HepG2 (cell line): ENCODE results near the gene FAM78B. TPM values are rescaled to one million over a fixed set of nuclear protein-coding genes. Genes with fewer than 3 reads are reported as not detected.

Experiments used
- ATAC-seq: fragments of 200-7000 bp; cut with Tn5 transposase; 3 replicates; pipeline ENCODE4 v1.9.1; 2020; ENCODE audit warnings: mild to moderate bottlenecking, moderate library complexity
- BruUV-seq: library from RNA; stranded (reverse); fragments of 400-500 nt; replicated peaks from 2 replicates; lab custom pipeline; 2021; lab: Mats Ljungman, UMichigan
- CTCF ChIA-PET: fragments of 300-600 bp; formaldehyde crosslinking; extraction: SDS; loops from one replicate; lab custom pipeline; 2021; ENCODE audit warnings: low total read pairs, inconsistent platforms, low intra/inter-chr PET ratio; lab: Yijun Ruan, JAX
- POLR2A ChIA-PET: fragments of 350-600 bp; sonication (Branson Sonifier 250); formaldehyde crosslinking; loops from one replicate; lab custom pipeline; 2020; ENCODE audit warnings: antibody characterized with exemption, inconsistent platforms; lab: Yijun Ruan, JAX
- DNase-seq: peaks from one replicate; pipeline ENCODE4 v3.0.0-alpha.2; 2015; ENCODE audit warnings: low spot score
- FAIRE-seq: peaks from 3 replicates; lab custom pipeline; 2011; peaks lifted over from hg19 to GRCh38; lab: Jason Lieb, UNC
- H2AFZ ChIP-seq: one replicate; pipeline ENCODE4 v1.6.1; 2011; ENCODE audit warnings: low read length, inconsistent platforms
- H3K27ac ChIP-seq: fragments of 300-600 bp; 3 replicates; pipeline ENCODE4 v1.8.0; 2011; ENCODE audit warnings: mixed run types, mild to moderate bottlenecking, mixed read lengths, low read length, inconsistent platforms; ENCODE audit not compliant: insufficient read depth; ENCODE audit errors: extremely low read length
- H3K27me3 ChIP-seq, 2 experiments: fragments of 200-600 bp in 1 of 2; 2 replicates in 1 of 2; 3 replicates in 1 of 2; pipeline versions ENCODE4 v1.6.0 to v1.8.0; 2011; ENCODE audit warnings: low read length in 2 of 2, mild to moderate bottlenecking in 2 of 2, moderate library complexity in 2 of 2, inconsistent platforms in 1 of 2; ENCODE audit not compliant: insufficient read depth in 2 of 2, control insufficient read depth in 1 of 2
- H3K36me3 ChIP-seq, 2 experiments: fragments of 200-600 bp in 1 of 2; replicated peaks in 1 of 2; 2 replicates in 1 of 2; 3 replicates in 1 of 2; pipeline versions ENCODE4 v1.5.1 to v1.8.0; 2011; ENCODE audit warnings: low read length in 2 of 2, inconsistent platforms in 1 of 2; ENCODE audit not compliant: insufficient read depth in 2 of 2, control insufficient read depth in 1 of 2
- H3K4me1 ChIP-seq: 2 replicates; pipeline ENCODE4 v1.5.1; 2012; ENCODE audit warnings: low read length, inconsistent platforms; ENCODE audit not compliant: insufficient read depth
- H3K4me2 ChIP-seq: 2 replicates; pipeline ENCODE4 v1.6.0; 2011; ENCODE audit warnings: low read depth, low read length, inconsistent platforms
- H3K4me3 ChIP-seq, 3 experiments: fragments of 200-600 bp in 1 of 3; sonication (generic), shearing (Covaris generic) in 1 of 3; replicated peaks in 1 of 3; 2 replicates each; pipeline ENCODE4 v1.5.1; 2011 to 2016; ENCODE audit warnings: low read length in 3 of 3, inconsistent platforms in 2 of 3, low read depth in 2 of 3, mild to moderate bottlenecking in 2 of 3, control low read depth in 1 of 3, mixed read lengths in 1 of 3; ENCODE audit not compliant: insufficient read depth in 1 of 3
- H3K79me2 ChIP-seq: one replicate; pipeline ENCODE4 v1.6.1; 2011; ENCODE audit warnings: low read length, inconsistent platforms; ENCODE audit not compliant: insufficient read depth
- H3K9ac ChIP-seq: 2 replicates; pipeline ENCODE4 v1.6.0; 2011; ENCODE audit warnings: mild to moderate bottlenecking, low read depth, low read length, inconsistent platforms; ENCODE audit not compliant: insufficient read depth
- H3K9me3 ChIP-seq: 2 replicates; pipeline ENCODE4 v1.5.1; 2012; ENCODE audit warnings: mild to moderate bottlenecking, low read length
- H4K20me1 ChIP-seq: 2 replicates; pipeline ENCODE4 v1.6.0; 2011; ENCODE audit warnings: inconsistent platforms, mild to moderate bottlenecking, low read length, moderate library complexity; ENCODE audit not compliant: insufficient read depth
- ATF5 ChIP-seq: sonication (generic); formaldehyde crosslinking; IDR thresholded peaks from 2 replicates; pipeline ENCODE4 v1.4.0; 2020; ENCODE audit warnings: mild to moderate bottlenecking, low read depth, missing genetic modification reagents
- CCDC6 ChIP-seq: sonication (generic); formaldehyde crosslinking; IDR thresholded peaks from 2 replicates; pipeline ENCODE4 v1.8.1; 2022; ENCODE audit warnings: mild to moderate bottlenecking, missing genetic modification reagents, moderate library complexity
- EHMT2 ChIP-seq: fragments of 200-600 bp; sonication (generic); IDR thresholded peaks from 2 replicates; pipeline ENCODE4 v1.7.0; 2017; ENCODE audit warnings: antibody characterized with exemption, low read depth, low read length, borderline replicate concordance
- ERF ChIP-seq: IDR thresholded peaks from 2 replicates; pipeline ENCODE4 v1.6.1; 2018; ENCODE audit warnings: missing biosample characterization, missing genetic modification reagents
- FOXK2 ChIP-seq: fragments of 450-650 bp; IDR thresholded peaks from 2 replicates; pipeline ENCODE4 v1.6.1; 2016
- GMEB2 ChIP-seq: IDR thresholded peaks from 2 replicates; pipeline ENCODE4 v1.6.1; 2016; ENCODE audit warnings: missing biosample characterization, missing genetic modification reagents, low read depth
- KDM2A ChIP-seq: sonication (generic); formaldehyde crosslinking; IDR thresholded peaks from 2 replicates; pipeline ENCODE4 v1.4.0; 2020; ENCODE audit warnings: low read depth, missing genetic modification reagents, borderline replicate concordance
- MIER2 ChIP-seq: IDR thresholded peaks from 2 replicates; pipeline ENCODE4 v1.6.1; 2016; ENCODE audit warnings: missing biosample characterization, missing genetic modification reagents
- MTF2 ChIP-seq: sonication (generic); formaldehyde crosslinking; IDR thresholded peaks from 2 replicates; pipeline ENCODE4 v1.5.0; 2020; ENCODE audit warnings: missing genetic modification reagents, borderline replicate concordance
- STAT6 ChIP-seq: sonication (generic); formaldehyde crosslinking; IDR thresholded peaks from 2 replicates; pipeline ENCODE4 v1.4.0; 2020; ENCODE audit warnings: missing genetic modification reagents, mild to moderate bottlenecking, borderline replicate concordance
- THAP8 ChIP-seq: sonication (generic); formaldehyde crosslinking; IDR thresholded peaks from 2 replicates; pipeline ENCODE4 v1.5.1; 2020; ENCODE audit warnings: missing genetic modification reagents, mild to moderate bottlenecking, borderline replicate concordance
- ZBTB7B ChIP-seq: sonication (generic); formaldehyde crosslinking; IDR thresholded peaks from 2 replicates; pipeline ENCODE4 v1.4.0; 2020; ENCODE audit warnings: missing genetic modification reagents
- ZFP82 ChIP-seq: sonication (generic); formaldehyde crosslinking; IDR thresholded peaks from 2 replicates; pipeline ENCODE4 v1.5.1; 2020; ENCODE audit warnings: mild to moderate bottlenecking, missing genetic modification reagents, borderline replicate concordance
- ZNF160 ChIP-seq: sonication (generic); formaldehyde crosslinking; IDR thresholded peaks from 2 replicates; pipeline ENCODE4 v1.8.0; 2022; ENCODE audit warnings: mild to moderate bottlenecking, inconsistent platforms, missing genetic modification reagents
- ZNF263 ChIP-seq: sonication (generic); formaldehyde crosslinking; IDR thresholded peaks from 2 replicates; pipeline ENCODE4 v1.4.0; 2020; ENCODE audit warnings: missing genetic modification reagents
- ZNF296 ChIP-seq: sonication (generic); formaldehyde crosslinking; conservative IDR thresholded peaks from 2 replicates; pipeline ENCODE4 v1.5.0; 2020; ENCODE audit warnings: mild to moderate bottlenecking, missing genetic modification reagents
- ZNF468 ChIP-seq: sonication (generic); formaldehyde crosslinking; IDR thresholded peaks from 2 replicates; pipeline ENCODE4 v1.8.0; 2022; ENCODE audit warnings: mild to moderate bottlenecking, moderate library complexity, missing genetic modification reagents
- ZNF513 ChIP-seq: sonication (generic); formaldehyde crosslinking; conservative IDR thresholded peaks from 2 replicates; pipeline ENCODE4 v1.5.0; 2020; ENCODE audit warnings: missing genetic modification reagents
- ZNF543 ChIP-seq: sonication (generic); formaldehyde crosslinking; IDR thresholded peaks from 2 replicates; pipeline ENCODE4 v1.4.0; 2020; ENCODE audit warnings: mild to moderate bottlenecking, missing genetic modification reagents
- ZNF891 ChIP-seq: sonication (generic); formaldehyde crosslinking; IDR thresholded peaks from 2 replicates; pipeline ENCODE4 v1.5.0; 2020; ENCODE audit warnings: mild to moderate bottlenecking, missing genetic modification reagents
- WGBS: methylation state at CpG from one replicate; pipeline ENCODE4 v1.1.6; 2017; ENCODE audit warnings: low lambda C conversion rate; 5-methylcytosine and 5-hydroxymethylcytosine counted together
- in situ Hi-C: cut with HindIII; loops from 2 replicates; pipeline ENCODE4 v1.10.0; 2017; ENCODE audit warnings: low pct_unique_long_range_greater_than_20kb; ENCODE audit not compliant: extremely low pct_ligation_motif_present
- intact Hi-C: fragments of 100-400 bp; cut with micrococcal nuclease; formaldehyde crosslinking; loops from one replicate; pipeline ENCODE4 v1.10.0; 2022; ENCODE audit not compliant: unreplicated experiment
- polyA plus RNA-seq, 8 experiments: library from polyadenylated mRNA; depleted of rRNA in 3 of 8; stranded (reverse) in 7 of 8; unstranded in 1 of 8; fragments of >200 nt; fragmentation: Illumina TruSeq in 4 of 8; extraction: Trizol in 4 of 8; gene quantifications; 2 replicates each; pipeline versions ENCODE4 v1.2.1 to v1.2.3, GENCODE V29; 2011 to 2016; ENCODE audit warnings: low read depth in 4 of 8, missing spikeins in 1 of 8, mixed read lengths in 1 of 8; ENCODE audit not compliant: insufficient read depth in 1 of 8
- total RNA-seq, 5 experiments: library from RNA; depleted of rRNA; stranded (reverse); fragments of >200 nt; fragmentation: Illumina TruSeq; extraction: Trizol; gene quantifications; 2 replicates each; pipeline ENCODE4 v1.2.3, GENCODE V29; 2016; ENCODE audit warnings: low read depth in 1 of 5

The FAM78B gene
- total and polyA plus RNA-seq, 2 of the 13 experiments (the other 11 are each of a cell fraction or from before 2014, with no cell fraction given): 0.22 to 0.31 TPM

GRCh38 chr1:166069390-166069789 is 97.4 kb downstream of the FAM78B start:
- ChIA-PET CTCF (no interaction called here), POLR2A (no interaction called here)
- BruUV-seq: no TSS peak
- no peak for DNase-seq
- no peak overlapping the region for H2AFZ ChIP-seq
- H4K20me1 ChIP-seq: no peaks in the 10 kb centered on the region
- H3K4me1 ChIP-seq: no peaks in the 10 kb centered on the region
- no peak overlapping the region for H3K4me2 ChIP-seq
- H3K9ac ChIP-seq: no peak overlapping the region
- intact Hi-C loops: no loop called here
- no peaks in the 10 kb centered on the region for H3K36me3 ChIP-seq
- no peak for ATAC-seq
- FAIRE-seq: no peak
- in situ Hi-C loops: no loop called here
- H3K4me3 ChIP-seq: no peak overlapping the region
- H3K27me3 ChIP-seq: no peaks in the 10 kb centered on the region
- WGBS: 30% methylated on average over 2 of the region's 2 CpGs
- H3K9me3 ChIP-seq: no peaks in the 10 kb centered on the region
- no peak overlapping the region for H3K27ac ChIP-seq
- no peaks in the 10 kb centered on the region for H3K79me2 ChIP-seq
- TF ChIP-seq ZNF891 (CRISPR knock-in tag) (no peak), STAT6 (CRISPR knock-in tag) (no peak), KDM2A (CRISPR knock-in tag) (no peak), ZNF160 (CRISPR knock-in tag) (no peak), MIER2 (CRISPR knock-in tag) (peak; percentile 92), GMEB2 (CRISPR knock-in tag) (no peak), CCDC6 (CRISPR knock-in tag) (no peak), ZNF468 (CRISPR knock-in tag) (no peak), ZNF296 (CRISPR knock-in tag) (no peak), EHMT2 (peak; percentile 84; the same call in 1 of the 2 replicates), ZFP82 (no peak), FOXK2 (no peak), MTF2 (no peak), ERF (no peak), THAP8 (CRISPR knock-in tag) (no peak), ATF5 (no peak), ZNF263 (no peak), ZNF543 (CRISPR knock-in tag) (no peak), ZBTB7B (CRISPR knock-in tag) (no peak), ZNF513 (CRISPR knock-in tag) (no peak)
